WTC11 (cell line): ENCODE data around the gene EFNA5. TPM values are rescaled to one million over a fixed set of nuclear protein-coding genes. Genes with fewer than 3 reads are reported as not detected.

Experiments
- ATAC-seq: fragments of 200-7000 bp; cut with Tn5 transposase; 2 replicates; pipeline ENCODE4 v1.10.0; 2021; ENCODE audit warnings: mild to moderate bottlenecking, moderate library complexity
- CTCF ChIA-PET: fragments of 300-600 bp; sonication (Branson Sonifier 250); formaldehyde crosslinking; loops from one replicate; lab custom pipeline; 2021; ENCODE audit warnings: antibody characterized with exemption; lab: Charles Lee
- POLR2A ChIA-PET: fragments of 350-600 bp; sonication (Branson Sonifier 250); formaldehyde crosslinking; loops from one replicate; lab custom pipeline; 2021; ENCODE audit warnings: antibody characterized with exemption; lab: Charles Lee
- DNase-seq: peaks from one replicate; pipeline ENCODE4 v3.0.0; 2021; ENCODE audit warnings: low spot score
- H3K27ac Mint-ChIP-seq: 2 replicates; pipeline ENCODE4 v1.8.0; 2021; ENCODE audit warnings: mixed read lengths
- H3K27me3 Mint-ChIP-seq: 2 replicates; pipeline ENCODE4 v1.8.0; 2021; ENCODE audit warnings: low read depth, mild to moderate bottlenecking, moderate library complexity, mixed read lengths
- H3K36me3 Mint-ChIP-seq: 2 replicates; pipeline ENCODE4 v1.8.0; 2021; ENCODE audit warnings: mixed read lengths
- H3K4me1 Mint-ChIP-seq: 2 replicates; pipeline ENCODE4 v1.8.0; 2022; ENCODE audit warnings: mixed read lengths
- H3K4me3 Mint-ChIP-seq: 2 replicates; pipeline ENCODE4 v1.8.0; 2021; ENCODE audit warnings: mild to moderate bottlenecking, moderate library complexity, mixed read lengths
- H3K9me3 Mint-ChIP-seq: 2 replicates; pipeline ENCODE4 v1.8.0; 2021; ENCODE audit warnings: mixed read lengths
- E2F4 ChIP-seq: sonication (generic); formaldehyde crosslinking; IDR thresholded peaks from 2 replicates; pipeline ENCODE4 v1.8.1; 2022; ENCODE audit warnings: low read depth, mild to moderate bottlenecking, moderate library complexity, missing genetic modification reagents, borderline replicate concordance
- ELF4 ChIP-seq: sonication (generic); formaldehyde crosslinking; IDR thresholded peaks from 2 replicates; pipeline ENCODE4 v1.8.1; 2022; ENCODE audit warnings: low read depth, mild to moderate bottlenecking, moderate library complexity, missing genetic modification reagents
- EMX1 ChIP-seq: fragments of 250-450 bp; sonication (Bioruptor Pico); IDR thresholded peaks from 2 replicates; pipeline ENCODE4 v1.8.0; 2021; ENCODE audit warnings: mild to moderate bottlenecking
- HMGA2 ChIP-seq: fragments of 250-450 bp; sonication (Bioruptor Pico); IDR thresholded peaks from 2 replicates; pipeline ENCODE4 v1.4.0; 2021; ENCODE audit warnings: mild to moderate bottlenecking, moderate library complexity
- IRF2 ChIP-seq: sonication (generic); formaldehyde crosslinking; IDR thresholded peaks from 2 replicates; pipeline ENCODE4 v1.8.0; 2022; ENCODE audit warnings: low read depth, missing genetic modification reagents, borderline replicate concordance
- JUN ChIP-seq: sonication (generic); formaldehyde crosslinking; IDR thresholded peaks from 2 replicates; pipeline ENCODE4 v1.8.0; 2023; ENCODE audit warnings: mild to moderate bottlenecking, missing genetic modification reagents
- NFATC4 ChIP-seq: fragments of 250-450 bp; sonication (Bioruptor Pico); IDR thresholded peaks from 2 replicates; pipeline ENCODE4 v1.9.0; 2021; ENCODE audit warnings: mild to moderate bottlenecking
- NFYB ChIP-seq: sonication (generic); formaldehyde crosslinking; conservative IDR thresholded peaks from 2 replicates; pipeline ENCODE4 v1.8.0; 2022; ENCODE audit warnings: low read depth, missing genetic modification reagents
- NR1H2 ChIP-seq: sonication (generic); formaldehyde crosslinking; IDR thresholded peaks from 2 replicates; pipeline ENCODE4 v1.9.0; 2021; ENCODE audit warnings: mild to moderate bottlenecking, moderate library complexity, missing genetic modification reagents
- RORB ChIP-seq: fragments of 250-450 bp; sonication (Bioruptor Pico); IDR thresholded peaks from 2 replicates; pipeline ENCODE4 v1.9.0; 2021; ENCODE audit warnings: mild to moderate bottlenecking
- ZBTB21 ChIP-seq: sonication (generic); formaldehyde crosslinking; IDR thresholded peaks from 2 replicates; pipeline ENCODE4 v1.8.1; 2023; ENCODE audit warnings: mild to moderate bottlenecking, missing genetic modification reagents, borderline replicate concordance
- ZNF138 ChIP-seq: sonication (generic); formaldehyde crosslinking; conservative IDR thresholded peaks from 2 replicates; pipeline ENCODE4 v1.8.1; 2022; ENCODE audit warnings: mild to moderate bottlenecking, moderate library complexity, missing genetic modification reagents
- ZNF232 ChIP-seq: sonication (generic); formaldehyde crosslinking; IDR thresholded peaks from 2 replicates; pipeline ENCODE4 v1.8.0; 2022; ENCODE audit warnings: mild to moderate bottlenecking, missing genetic modification reagents
- ZNF425 ChIP-seq: fragments of 250-450 bp; sonication (Bioruptor Pico); conservative IDR thresholded peaks from 2 replicates; pipeline ENCODE4 v1.9.0; 2021; ENCODE audit warnings: mild to moderate bottlenecking
- total RNA-seq: library from RNA; stranded (reverse); gene quantifications from 3 replicates; pipeline ENCODE4 v1.2.3, GENCODE V29; 2021
- TF ChIP-seq, protein P1 (sequence below): sonication (generic); formaldehyde crosslinking; IDR thresholded peaks from 2 replicates; pipeline ENCODE4 v1.8.1; 2023; ENCODE audit warnings: mild to moderate bottlenecking, missing genetic modification reagents
- TF ChIP-seq, protein P2 (sequence below): fragments of 250-450 bp; sonication (Bioruptor Pico); IDR thresholded peaks from 2 replicates; pipeline ENCODE4 v1.9.0; 2021; ENCODE audit warnings: mild to moderate bottlenecking
- TF ChIP-seq, protein P3 (sequence below): fragments of 250-450 bp; sonication (Bioruptor Pico); IDR thresholded peaks from 2 replicates; pipeline ENCODE4 v1.8.0; 2021; ENCODE audit warnings: mild to moderate bottlenecking
- TF ChIP-seq, protein P4 (sequence below): sonication (generic); formaldehyde crosslinking; IDR thresholded peaks from 2 replicates; pipeline ENCODE4 v1.8.0; 2022; ENCODE audit warnings: mild to moderate bottlenecking, missing genetic modification reagents
- TF ChIP-seq, protein P5 (sequence below): fragments of 250-450 bp; sonication (Bioruptor Pico); IDR thresholded peaks from 2 replicates; pipeline ENCODE4 v1.9.0; 2021; ENCODE audit warnings: mild to moderate bottlenecking, borderline replicate concordance

EFNA5 gene
- total RNA-seq, 1 experiment from 2014 or later: 17.4 TPM

- no peaks in the 10 kb centered on the region for H3K9me3 Mint-ChIP-seq
- ATAC-seq (no peak), DNase-seq (no peak)
- peak overlapping the region; percentile 92 for H3K4me3 Mint-ChIP-seq
- H3K27ac Mint-ChIP-seq: no peak overlapping the region
- CTCF ChIA-PET: interaction anchor here (1.2 kb wide), 1 partner anchor 420 kb away, joined by 4 read pairs; no protein-coding TSS in a partner anchor
- no peaks in the 10 kb centered on the region for H3K36me3 Mint-ChIP-seq
- TF ChIP-seq ELF4 (no peak), EMX1 (no peak), NFATC4 (CRISPR knock-in tag) (no peak), HMGA2 (CRISPR knock-in tag) (no peak), IRF2 (CRISPR knock-in tag) (no peak), NR1H2 (CRISPR knock-in tag) (no peak), E2F4 (CRISPR knock-in tag) (no peak)
- TF ChIP-seq, protein P1, sequence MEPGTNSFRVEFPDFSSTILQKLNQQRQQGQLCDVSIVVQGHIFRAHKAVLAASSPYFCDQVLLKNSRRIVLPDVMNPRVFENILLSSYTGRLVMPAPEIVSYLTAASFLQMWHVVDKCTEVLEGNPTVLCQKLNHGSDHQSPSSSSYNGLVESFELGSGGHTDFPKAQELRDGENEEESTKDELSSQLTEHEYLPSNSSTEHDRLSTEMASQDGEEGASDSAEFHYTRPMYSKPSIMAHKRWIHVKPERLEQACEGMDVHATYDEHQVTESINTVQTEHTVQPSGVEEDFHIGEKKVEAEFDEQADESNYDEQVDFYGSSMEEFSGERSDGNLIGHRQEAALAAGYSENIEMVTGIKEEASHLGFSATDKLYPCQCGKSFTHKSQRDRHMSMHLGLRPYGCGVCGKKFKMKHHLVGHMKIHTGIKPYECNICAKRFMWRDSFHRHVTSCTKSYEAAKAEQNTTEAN (CRISPR knock-in tag): no peak
- TF ChIP-seq, protein P2, sequence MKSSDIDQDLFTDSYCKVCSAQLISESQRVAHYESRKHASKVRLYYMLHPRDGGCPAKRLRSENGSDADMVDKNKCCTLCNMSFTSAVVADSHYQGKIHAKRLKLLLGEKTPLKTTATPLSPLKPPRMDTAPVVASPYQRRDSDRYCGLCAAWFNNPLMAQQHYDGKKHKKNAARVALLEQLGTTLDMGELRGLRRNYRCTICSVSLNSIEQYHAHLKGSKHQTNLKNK (CRISPR knock-in tag): no peak
- H3K27me3 Mint-ChIP-seq: peaks cover 36% of the 10 kb centered on the region
- POLR2A ChIA-PET: no interaction called here
- peaks cover 18% of the 10 kb centered on the region for H3K4me1 Mint-ChIP-seq
Measured at GRCh38 chr5:107668154-107669095, 2.3 kb downstream of the EFNA5 start.

DNA sequence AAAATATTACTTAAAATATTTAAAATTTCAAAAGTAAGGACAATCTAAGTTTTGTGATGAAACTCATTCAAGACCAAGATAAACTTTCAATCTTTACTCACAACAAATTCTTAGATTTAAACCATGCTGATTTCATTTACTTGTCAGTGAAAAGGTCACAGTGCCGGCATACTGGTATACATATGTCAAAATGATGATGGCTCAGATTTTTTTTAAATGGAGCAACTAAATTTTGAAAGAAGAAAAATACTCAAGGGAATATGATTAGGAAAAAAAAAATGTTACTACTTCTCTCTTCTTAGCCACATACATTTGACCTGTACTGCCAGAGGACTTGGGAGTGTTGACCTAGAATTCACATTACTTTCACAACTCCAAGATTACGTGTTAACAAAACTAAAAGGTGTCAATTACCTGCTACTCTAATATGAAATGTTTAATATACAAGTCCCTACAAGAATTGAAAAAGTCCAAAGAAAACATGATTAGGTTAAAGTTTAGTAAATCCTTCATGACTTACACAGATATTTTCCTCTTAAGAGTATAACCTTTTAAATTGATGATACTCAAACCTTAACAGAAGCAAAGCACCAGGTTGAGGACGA is 4.6 kb downstream of the EFNA5 start:
- ChIA-PET CTCF (interaction anchor here (1.2 kb wide), 1 partner anchor 94 kb away, joined by 4 read pairs; no protein-coding TSS in a partner anchor), POLR2A (no interaction called here)
- DNase-seq (no peak), ATAC-seq (no peak)
- Mint-ChIP-seq H3K4me1 (peaks cover 23% of the 10 kb centered on the region), H3K4me3 (no peak overlapping the region), H3K36me3 (no peaks in the 10 kb centered on the region), H3K9me3 (no peaks in the 10 kb centered on the region), H3K27me3 (peaks cover 29% of the 10 kb centered on the region), H3K27ac (no peak overlapping the region)
- no peak for TF ChIP-seq ZNF232 (CRISPR knock-in tag)
- no peak for TF ChIP-seq ZNF425 (CRISPR knock-in tag)
- no peak for TF ChIP-seq E2F4 (CRISPR knock-in tag)
- no peak for TF ChIP-seq RORB (CRISPR knock-in tag)
- TF ChIP-seq, protein P3, sequence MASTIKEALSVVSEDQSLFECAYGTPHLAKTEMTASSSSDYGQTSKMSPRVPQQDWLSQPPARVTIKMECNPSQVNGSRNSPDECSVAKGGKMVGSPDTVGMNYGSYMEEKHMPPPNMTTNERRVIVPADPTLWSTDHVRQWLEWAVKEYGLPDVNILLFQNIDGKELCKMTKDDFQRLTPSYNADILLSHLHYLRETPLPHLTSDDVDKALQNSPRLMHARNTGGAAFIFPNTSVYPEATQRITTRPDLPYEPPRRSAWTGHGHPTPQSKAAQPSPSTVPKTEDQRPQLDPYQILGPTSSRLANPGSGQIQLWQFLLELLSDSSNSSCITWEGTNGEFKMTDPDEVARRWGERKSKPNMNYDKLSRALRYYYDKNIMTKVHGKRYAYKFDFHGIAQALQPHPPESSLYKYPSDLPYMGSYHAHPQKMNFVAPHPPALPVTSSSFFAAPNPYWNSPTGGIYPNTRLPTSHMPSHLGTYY (CRISPR knock-in tag): no peak
- TF ChIP-seq ZBTB21: no peak
- no peak for TF ChIP-seq NFYB
- no peak for TF ChIP-seq JUN (CRISPR knock-in tag)
- TF ChIP-seq, protein P2 (CRISPR knock-in tag): no peak
- TF ChIP-seq ZNF138: no peak
- TF ChIP-seq, protein P4, sequence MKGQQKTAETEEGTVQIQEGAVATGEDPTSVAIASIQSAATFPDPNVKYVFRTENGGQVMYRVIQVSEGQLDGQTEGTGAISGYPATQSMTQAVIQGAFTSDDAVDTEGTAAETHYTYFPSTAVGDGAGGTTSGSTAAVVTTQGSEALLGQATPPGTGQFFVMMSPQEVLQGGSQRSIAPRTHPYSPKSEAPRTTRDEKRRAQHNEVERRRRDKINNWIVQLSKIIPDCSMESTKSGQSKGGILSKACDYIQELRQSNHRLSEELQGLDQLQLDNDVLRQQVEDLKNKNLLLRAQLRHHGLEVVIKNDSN (CRISPR knock-in tag): no peak
- TF ChIP-seq, protein P5, sequence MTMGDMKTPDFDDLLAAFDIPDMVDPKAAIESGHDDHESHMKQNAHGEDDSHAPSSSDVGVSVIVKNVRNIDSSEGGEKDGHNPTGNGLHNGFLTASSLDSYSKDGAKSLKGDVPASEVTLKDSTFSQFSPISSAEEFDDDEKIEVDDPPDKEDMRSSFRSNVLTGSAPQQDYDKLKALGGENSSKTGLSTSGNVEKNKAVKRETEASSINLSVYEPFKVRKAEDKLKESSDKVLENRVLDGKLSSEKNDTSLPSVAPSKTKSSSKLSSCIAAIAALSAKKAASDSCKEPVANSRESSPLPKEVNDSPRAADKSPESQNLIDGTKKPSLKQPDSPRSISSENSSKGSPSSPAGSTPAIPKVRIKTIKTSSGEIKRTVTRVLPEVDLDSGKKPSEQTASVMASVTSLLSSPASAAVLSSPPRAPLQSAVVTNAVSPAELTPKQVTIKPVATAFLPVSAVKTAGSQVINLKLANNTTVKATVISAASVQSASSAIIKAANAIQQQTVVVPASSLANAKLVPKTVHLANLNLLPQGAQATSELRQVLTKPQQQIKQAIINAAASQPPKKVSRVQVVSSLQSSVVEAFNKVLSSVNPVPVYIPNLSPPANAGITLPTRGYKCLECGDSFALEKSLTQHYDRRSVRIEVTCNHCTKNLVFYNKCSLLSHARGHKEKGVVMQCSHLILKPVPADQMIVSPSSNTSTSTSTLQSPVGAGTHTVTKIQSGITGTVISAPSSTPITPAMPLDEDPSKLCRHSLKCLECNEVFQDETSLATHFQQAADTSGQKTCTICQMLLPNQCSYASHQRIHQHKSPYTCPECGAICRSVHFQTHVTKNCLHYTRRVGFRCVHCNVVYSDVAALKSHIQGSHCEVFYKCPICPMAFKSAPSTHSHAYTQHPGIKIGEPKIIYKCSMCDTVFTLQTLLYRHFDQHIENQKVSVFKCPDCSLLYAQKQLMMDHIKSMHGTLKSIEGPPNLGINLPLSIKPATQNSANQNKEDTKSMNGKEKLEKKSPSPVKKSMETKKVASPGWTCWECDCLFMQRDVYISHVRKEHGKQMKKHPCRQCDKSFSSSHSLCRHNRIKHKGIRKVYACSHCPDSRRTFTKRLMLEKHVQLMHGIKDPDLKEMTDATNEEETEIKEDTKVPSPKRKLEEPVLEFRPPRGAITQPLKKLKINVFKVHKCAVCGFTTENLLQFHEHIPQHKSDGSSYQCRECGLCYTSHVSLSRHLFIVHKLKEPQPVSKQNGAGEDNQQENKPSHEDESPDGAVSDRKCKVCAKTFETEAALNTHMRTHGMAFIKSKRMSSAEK (CRISPR knock-in tag): no peak
- TF ChIP-seq EMX1: no peak
